Sigmoid colon (tissue), 3 donors: Measurements from ENCODE around the gene UBASH3A.

Source experiments
- POLR2A ChIP-seq, 2 donors: fragments of 450-650 bp; IDR thresholded peaks; one replicate each; pipeline ENCODE4 v1.6.1; 2016; ENCODE audit warnings: antibody characterized with exemption in 2 of 2, mild to moderate bottlenecking in 2 of 2, moderate library complexity in 2 of 2
- TF ChIP-seq, protein P1 (sequence below), 4 experiments: fragments of 450-650 bp in 3 of 4; fragments of 200-600 bp in 1 of 4; IDR thresholded peaks; one replicate each; pipeline ENCODE4 v1.5.1; 2016 to 2019; ENCODE audit warnings: antibody characterized with exemption in 4 of 4, mild to moderate bottlenecking in 3 of 4, moderate library complexity in 2 of 4

DNA sequence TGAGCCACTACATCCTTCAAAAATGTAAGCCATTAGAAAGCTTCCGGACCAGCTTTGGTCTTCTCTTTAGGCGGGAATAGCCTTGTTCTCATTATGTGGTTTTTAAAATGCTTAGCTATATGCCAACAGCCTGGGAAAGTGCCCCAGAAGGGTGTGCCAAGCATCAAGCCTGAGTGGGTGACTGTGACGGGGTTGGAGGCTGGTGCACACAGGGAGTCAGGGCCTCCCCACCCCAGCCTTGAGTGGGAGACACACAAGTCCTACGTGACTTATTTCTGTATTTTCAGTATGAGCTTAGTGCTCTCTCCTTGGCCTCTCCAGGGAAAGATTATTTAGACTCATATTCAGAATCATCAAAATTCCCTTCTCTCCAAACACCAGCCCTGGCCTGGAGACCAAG, 9.8 kb downstream of the UBASH3A start:
- TF ChIP-seq POLR2A (IDR thresholded peaks at IDR 0.05) = no peak
- TF ChIP-seq, protein P1, sequence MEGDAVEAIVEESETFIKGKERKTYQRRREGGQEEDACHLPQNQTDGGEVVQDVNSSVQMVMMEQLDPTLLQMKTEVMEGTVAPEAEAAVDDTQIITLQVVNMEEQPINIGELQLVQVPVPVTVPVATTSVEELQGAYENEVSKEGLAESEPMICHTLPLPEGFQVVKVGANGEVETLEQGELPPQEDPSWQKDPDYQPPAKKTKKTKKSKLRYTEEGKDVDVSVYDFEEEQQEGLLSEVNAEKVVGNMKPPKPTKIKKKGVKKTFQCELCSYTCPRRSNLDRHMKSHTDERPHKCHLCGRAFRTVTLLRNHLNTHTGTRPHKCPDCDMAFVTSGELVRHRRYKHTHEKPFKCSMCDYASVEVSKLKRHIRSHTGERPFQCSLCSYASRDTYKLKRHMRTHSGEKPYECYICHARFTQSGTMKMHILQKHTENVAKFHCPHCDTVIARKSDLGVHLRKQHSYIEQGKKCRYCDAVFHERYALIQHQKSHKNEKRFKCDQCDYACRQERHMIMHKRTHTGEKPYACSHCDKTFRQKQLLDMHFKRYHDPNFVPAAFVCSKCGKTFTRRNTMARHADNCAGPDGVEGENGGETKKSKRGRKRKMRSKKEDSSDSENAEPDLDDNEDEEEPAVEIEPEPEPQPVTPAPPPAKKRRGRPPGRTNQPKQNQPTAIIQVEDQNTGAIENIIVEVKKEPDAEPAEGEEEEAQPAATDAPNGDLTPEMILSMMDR (IDR thresholded peaks at IDR 0.05) = no peak
